ENCODE results near the gene INTS1.

The INTS1 gene

GRCh38 chr7:1498370-1499305 lies 5.6 kb downstream of the INTS1 start:
- H3K27me3 ChIP-seq (replicated peaks in 2 of 5; ENCODE audit: control insufficient read depth in 4 of 5, insufficient read depth in 5 of 5, low read length in 4 of 5): no peaks in the 10 kb centered on the region
- peaks cover 0 to 12% (median 11%) of the 10 kb centered on the region in 4 experiments for H3K4me1 ChIP-seq (ENCODE audit: control extremely low read depth in 1 of 4, control insufficient read depth in 4 of 4, insufficient read depth in 4 of 4, low read length in 3 of 4)
- 99% methylated on average over 29 of the region's 62 CpGs for WGBS (ENCODE audit: insufficient coverage)
- no peak for DNase-seq
- H3K36me3 ChIP-seq (ENCODE audit: control insufficient read depth in 4 of 4, insufficient read depth in 4 of 4, low read length in 3 of 4): peaks cover 5 to 92% (median 59%) of the 10 kb centered on the region in 4 experiments
- H3K27ac ChIP-seq (ENCODE audit: insufficient read depth in 1 of 2, low read depth in 1 of 2, low read length in 2 of 2, poor library complexity in 1 of 2, severe bottlenecking in 2 of 2): no peak overlapping the region
- ChIA-PET CTCF (interaction anchor here (0.9 to 1.4 kb wide), 3 partner anchors 13 to 60 kb away, joined by 4 read pairs; partner anchors contain the start of gene TMEM184A), POLR2A (interaction anchor here (0.6 kb wide), 1 partner anchor 66 kb away, joined by 3 read pairs; no protein-coding TSS in a partner anchor)
- H3K9me3 ChIP-seq (ENCODE audit: control extremely low read depth in 1 of 5, control insufficient read depth in 4 of 5, insufficient read depth in 2 of 5, low read depth in 1 of 5, low read length in 4 of 5): no peaks in the 10 kb centered on the region
- H3K4me3 ChIP-seq (ENCODE audit: control insufficient read depth in 1 of 7, extremely low read depth in 1 of 7, insufficient read depth in 4 of 7, low read depth in 2 of 7, low read length in 6 of 7): no peak overlapping the region

- ChIA-PET CTCF (interaction anchor here (1.0 to 1.4 kb wide), 2 partner anchors 11 to 61 kb away, joined by 4 read pairs; no protein-coding TSS in a partner anchor), POLR2A (interaction anchor here (0.6 kb wide), 1 partner anchor 67 kb away, joined by 3 read pairs; no protein-coding TSS in a partner anchor)
- H3K27ac ChIP-seq (ENCODE audit: insufficient read depth in 1 of 2, low read depth in 1 of 2, low read length in 2 of 2, poor library complexity in 1 of 2, severe bottlenecking in 2 of 2): no peak overlapping the region
- DNase-seq: no peak
- no peaks in the 10 kb centered on the region for H3K9me3 ChIP-seq (ENCODE audit: control extremely low read depth in 1 of 5, control insufficient read depth in 4 of 5, insufficient read depth in 2 of 5, low read depth in 1 of 5, low read length in 4 of 5)
- H3K4me1 ChIP-seq (ENCODE audit: control extremely low read depth in 1 of 4, control insufficient read depth in 4 of 4, insufficient read depth in 4 of 4, low read length in 3 of 4): peaks cover 0 to 3% (median 0%) of the 10 kb centered on the region in 4 experiments
- H3K36me3 ChIP-seq (ENCODE audit: control insufficient read depth in 4 of 4, insufficient read depth in 4 of 4, low read length in 3 of 4): peaks cover 5 to 93% (median 62%) of the 10 kb centered on the region in 4 experiments
- WGBS (ENCODE audit: insufficient coverage): 97% methylated on average over 35 of the region's 37 CpGs
- no peak overlapping the region for H3K4me3 ChIP-seq (ENCODE audit: control insufficient read depth in 1 of 7, extremely low read depth in 1 of 7, insufficient read depth in 4 of 7, low read depth in 2 of 7, low read length in 6 of 7)
- H3K27me3 ChIP-seq (replicated peaks in 2 of 5; ENCODE audit: control insufficient read depth in 4 of 5, insufficient read depth in 5 of 5, low read length in 4 of 5): no peaks in the 10 kb centered on the region
Measured at GRCh38 chr7:1497293-1497927, 6.8 kb downstream of the INTS1 start.

GRCh38 chr7:1496531-1497292 lies 7.5 kb downstream of the INTS1 start:
- Histone ChIP-seq H3K9me3 (ENCODE audit: control extremely low read depth in 1 of 5, control insufficient read depth in 4 of 5, insufficient read depth in 2 of 5, low read depth in 1 of 5, low read length in 4 of 5) (no peaks in the 10 kb centered on the region), H3K36me3 (ENCODE audit: control insufficient read depth in 4 of 4, insufficient read depth in 4 of 4, low read length in 3 of 4) (peaks cover 4 to 92% (median 60%) of the 10 kb centered on the region in 4 experiments), H3K4me3 (ENCODE audit: control insufficient read depth in 1 of 7, extremely low read depth in 1 of 7, insufficient read depth in 4 of 7, low read depth in 2 of 7, low read length in 6 of 7) (no peak overlapping the region), H3K27ac (ENCODE audit: insufficient read depth in 1 of 2, low read depth in 1 of 2, low read length in 2 of 2, poor library complexity in 1 of 2, severe bottlenecking in 2 of 2) (no peak overlapping the region), H3K4me1 (ENCODE audit: control extremely low read depth in 1 of 4, control insufficient read depth in 4 of 4, insufficient read depth in 4 of 4, low read length in 3 of 4) (no peaks in the 10 kb centered on the region), H3K27me3 (replicated peaks in 2 of 5; ENCODE audit: control insufficient read depth in 4 of 5, insufficient read depth in 5 of 5, low read length in 4 of 5) (no peaks in the 10 kb centered on the region)
- ChIA-PET CTCF (no interaction called here), POLR2A (no interaction called here)
- no peak for DNase-seq
- over 99% methylated on average over 26 of the region's 33 CpGs for WGBS (ENCODE audit: insufficient coverage)

GRCh38 chr7:1495564-1496242 lies 8.5 kb downstream of the INTS1 start:
- Histone ChIP-seq H3K27ac (ENCODE audit: insufficient read depth in 1 of 2, low read depth in 1 of 2, low read length in 2 of 2, poor library complexity in 1 of 2, severe bottlenecking in 2 of 2) (no peak overlapping the region), H3K27me3 (replicated peaks in 2 of 5; ENCODE audit: control insufficient read depth in 4 of 5, insufficient read depth in 5 of 5, low read length in 4 of 5) (no peaks in the 10 kb centered on the region), H3K36me3 (ENCODE audit: control insufficient read depth in 4 of 4, insufficient read depth in 4 of 4, low read length in 3 of 4) (peaks cover 2 to 94% (median 58%) of the 10 kb centered on the region in 4 experiments), H3K9me3 (ENCODE audit: control extremely low read depth in 1 of 5, control insufficient read depth in 4 of 5, insufficient read depth in 2 of 5, low read depth in 1 of 5, low read length in 4 of 5) (no peaks in the 10 kb centered on the region), H3K4me1 (ENCODE audit: control extremely low read depth in 1 of 4, control insufficient read depth in 4 of 4, insufficient read depth in 4 of 4, low read length in 3 of 4) (no peaks in the 10 kb centered on the region), H3K4me3 (ENCODE audit: control insufficient read depth in 1 of 7, extremely low read depth in 1 of 7, insufficient read depth in 4 of 7, low read depth in 2 of 7, low read length in 6 of 7) (no peak overlapping the region)
- ChIA-PET POLR2A (no interaction called here), CTCF (no interaction called here)
- no peak for DNase-seq
- 98% methylated on average over 29 of the region's 34 CpGs for WGBS (ENCODE audit: insufficient coverage)

GRCh38 chr7:1494866-1495563 lies 9.2 kb downstream of the INTS1 start:
- Histone ChIP-seq H3K27ac (ENCODE audit: insufficient read depth in 1 of 2, low read depth in 1 of 2, low read length in 2 of 2, poor library complexity in 1 of 2, severe bottlenecking in 2 of 2) (no peak overlapping the region), H3K9me3 (ENCODE audit: control extremely low read depth in 1 of 5, control insufficient read depth in 4 of 5, insufficient read depth in 2 of 5, low read depth in 1 of 5, low read length in 4 of 5) (no peaks in the 10 kb centered on the region), H3K4me1 (ENCODE audit: control extremely low read depth in 1 of 4, control insufficient read depth in 4 of 4, insufficient read depth in 4 of 4, low read length in 3 of 4) (no peaks in the 10 kb centered on the region), H3K27me3 (replicated peaks in 2 of 5; ENCODE audit: control insufficient read depth in 4 of 5, insufficient read depth in 5 of 5, low read length in 4 of 5) (no peaks in the 10 kb centered on the region), H3K36me3 (ENCODE audit: control insufficient read depth in 4 of 4, insufficient read depth in 4 of 4, low read length in 3 of 4) (peaks cover 0 to 94% (median 57%) of the 10 kb centered on the region in 4 experiments), H3K4me3 (ENCODE audit: control insufficient read depth in 1 of 7, extremely low read depth in 1 of 7, insufficient read depth in 4 of 7, low read depth in 2 of 7, low read length in 6 of 7) (no peak overlapping the region)
- POLR2A ChIA-PET: no interaction called here
- 97% methylated on average over 18 of the region's 27 CpGs for WGBS (ENCODE audit: insufficient coverage)
- DNase-seq: no peak
- CTCF ChIA-PET: interaction anchor here (1.8 kb wide), 1 partner anchor 8 kb away, joined by 4 read pairs; no protein-coding TSS in a partner anchor

GRCh38 chr7:1494447-1494846 lies 9.7 kb downstream of the INTS1 start:
- Histone ChIP-seq H3K4me1 (ENCODE audit: control extremely low read depth in 1 of 4, control insufficient read depth in 4 of 4, insufficient read depth in 4 of 4, low read length in 3 of 4) (no peaks in the 10 kb centered on the region), H3K27me3 (replicated peaks in 2 of 5; ENCODE audit: control insufficient read depth in 4 of 5, insufficient read depth in 5 of 5, low read length in 4 of 5) (no peaks in the 10 kb centered on the region), H3K27ac (ENCODE audit: insufficient read depth in 1 of 2, low read depth in 1 of 2, low read length in 2 of 2, poor library complexity in 1 of 2, severe bottlenecking in 2 of 2) (no peak overlapping the region), H3K4me3 (ENCODE audit: control insufficient read depth in 1 of 7, extremely low read depth in 1 of 7, insufficient read depth in 4 of 7, low read depth in 2 of 7, low read length in 6 of 7) (no peak overlapping the region), H3K36me3 (ENCODE audit: control insufficient read depth in 4 of 4, insufficient read depth in 4 of 4, low read length in 3 of 4) (peaks cover 0 to 94% (median 56%) of the 10 kb centered on the region in 4 experiments), H3K9me3 (ENCODE audit: control extremely low read depth in 1 of 5, control insufficient read depth in 4 of 5, insufficient read depth in 2 of 5, low read depth in 1 of 5, low read length in 4 of 5) (no peaks in the 10 kb centered on the region)
- 98% methylated on average over 25 of the region's 25 CpGs for WGBS (ENCODE audit: insufficient coverage)
- ChIA-PET CTCF (interaction anchor here (1.8 kb wide), 1 partner anchor 9 kb away, joined by 4 read pairs; no protein-coding TSS in a partner anchor), POLR2A (no interaction called here)
- no peak for DNase-seq
